Subcutaneous preadipocyte (primary cell): ENCODE measurements around the gene SLC26A9. TPM values are rescaled to one million over a fixed set of nuclear protein-coding genes. Genes with fewer than 3 reads are reported as not detected.

Source experiments
- total RNA-seq: library from RNA; depleted of rRNA; stranded (reverse); fragments of >200 nt; gene quantifications from 2 replicates; pipeline ENCODE4 v1.2.3, GENCODE V29; 2012

Gene SLC26A9
- total RNA-seq, result under 0.01 TPM in 1 of 2 replicates, not detected in the other

GRCh38 chr1:205943245-205943644 lies at the start of gene SLC26A9:
TSS of gene SLC26A9 (minus strand) at chr1:205943456. CDS start at chr1:205935820, 7,636 bp downstream.

Other genes starting within 250 kb of the SLC26A9 start
- gene NUCKS1, start 193.3 kb downstream of the SLC26A9 start, total RNA-seq, result 124 and 156 TPM in 2 replicates
- gene RAB29, start 168.0 kb downstream of the SLC26A9 start, total RNA-seq, result 21.7 and 23.9 TPM in 2 replicates
- gene SLC41A1, start 130.3 kb downstream of the SLC26A9 start, total RNA-seq, result 8.8 and 12.1 TPM in 2 replicates
- gene PM20D1, start 93.3 kb downstream of the SLC26A9 start, total RNA-seq, result not detected in 2 replicates
- gene RAB7B, start 59.9 kb upstream of the SLC26A9 start, total RNA-seq, result 8.2 and 9.9 TPM in 2 replicates
- gene CTSE, start 80.4 kb upstream of the SLC26A9 start, total RNA-seq, result not detected in 2 replicates
- not detected in 2 replicates for gene RHEX, start 109.7 kb upstream of the SLC26A9 start, total RNA-seq
- gene AVPR1B, start 173.9 kb upstream of the SLC26A9 start, total RNA-seq, result not detected in 2 replicates